ENCODE data around the gene IGLL1.

GRCh38 chr22:23557036-23557435, 23.1 kb downstream of the IGLL1 start:
- no peak for TF ChIP-seq CTCF (IDR thresholded peaks at IDR 0.05; ENCODE audit: extremely low read depth in 1 of 2, insufficient read depth in 1 of 2, low read depth in 1 of 2, low read length in 2 of 2)
- no peak for TF ChIP-seq POLR2AphosphoS5 (IDR thresholded peaks at IDR 0.05; ENCODE audit: insufficient read depth, low read depth, low read length)
- TF ChIP-seq POLR2A (IDR thresholded peaks at IDR 0.05; ENCODE audit: low read depth, low read length): no peak
